ENCODE data around the gene BET1L. TPM values are rescaled to one million over a fixed set of nuclear protein-coding genes. Genes with fewer than 3 reads are reported as not detected.

BET1L gene
- total and polyA plus RNA-seq, 4 donors: 7.6 to 32.6 (median 23.4) TPM

DNA sequence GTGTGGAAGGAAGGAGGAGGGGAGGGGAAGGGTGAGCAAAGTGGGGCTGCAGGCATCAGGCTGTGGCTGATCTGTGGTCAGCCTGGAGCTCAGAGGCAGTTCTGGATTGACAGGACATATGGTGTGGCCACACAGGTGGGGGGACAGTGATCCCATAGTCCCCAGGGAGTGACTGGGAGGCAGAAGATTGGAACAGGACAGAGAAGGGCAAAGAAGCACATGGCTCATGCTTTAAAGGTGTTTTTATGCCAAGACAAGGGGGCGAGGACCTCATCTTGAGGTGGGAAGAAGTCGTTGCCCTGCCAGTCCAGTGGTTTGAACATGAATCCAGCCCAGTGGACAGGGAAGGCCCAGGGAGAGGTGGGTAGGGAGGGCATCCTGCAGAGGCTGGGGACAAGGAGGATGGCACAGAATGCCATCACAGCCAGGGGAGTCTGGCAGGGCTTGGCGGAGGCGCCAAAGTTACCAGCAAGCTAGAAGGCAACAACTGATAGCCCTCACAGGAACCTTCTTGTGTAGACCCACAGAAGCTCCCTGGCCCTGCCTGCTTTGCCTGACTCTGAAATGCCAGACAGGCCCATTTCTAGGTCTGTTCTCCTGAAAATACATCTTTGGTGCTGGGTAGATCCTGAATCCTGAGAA, 3.1 kb downstream of the BET1L start:
- no peak overlapping the region for H3K27ac ChIP-seq (ENCODE audit: low read depth in 1 of 2, low read length in 2 of 2)
- DNase-seq (ENCODE audit: low spot score): no peak
- 95% methylated on average over 4 of the region's 4 CpGs for WGBS
- no peaks in the 10 kb centered on the region for H3K27me3 ChIP-seq (ENCODE audit: control insufficient read depth in 4 of 4, insufficient read depth in 4 of 4, low read length in 3 of 4)
- no peak overlapping the region for H3K4me3 ChIP-seq (ENCODE audit: low read depth in 1 of 3, low read length in 3 of 3)
- peaks cover 3 to 24% (median 14%) of the 10 kb centered on the region in 4 donors for H3K4me1 ChIP-seq (ENCODE audit: control insufficient read depth in 4 of 4, insufficient read depth in 4 of 4, low read length in 3 of 4)
- no peak overlapping the region for H3K9ac ChIP-seq (ENCODE audit: low read depth in 1 of 2, low read length in 2 of 2)
- H3K36me3 ChIP-seq (ENCODE audit: control insufficient read depth in 4 of 4, insufficient read depth in 3 of 4, low read depth in 1 of 4, low read length in 3 of 4): peaks cover 5 to 28% (median 9%) of the 10 kb centered on the region in 4 donors
- H3K9me3 ChIP-seq (ENCODE audit: control insufficient read depth in 4 of 4, low read length in 3 of 4): no peaks in the 10 kb centered on the region
- TF ChIP-seq YY1 (IDR thresholded peaks at IDR 0.05) (no peak), NR2F2 (IDR thresholded peaks at IDR 0.05) (no peak), HNF4G (IDR thresholded peaks at IDR 0.05) (no peak), TAF1 (conservative IDR thresholded peaks at IDR 0.05) (no peak), JUND (IDR thresholded peaks at IDR 0.05) (no peak), RAD21 (IDR thresholded peaks at IDR 0.05) (no peak), SP1 (IDR thresholded peaks at IDR 0.05) (no peak), RXRA (IDR thresholded peaks at IDR 0.05) (no peak), EGR1 (IDR thresholded peaks at IDR 0.05; ENCODE audit: low read depth in 2 of 2) (no peak)
- TF ChIP-seq, protein P1, sequence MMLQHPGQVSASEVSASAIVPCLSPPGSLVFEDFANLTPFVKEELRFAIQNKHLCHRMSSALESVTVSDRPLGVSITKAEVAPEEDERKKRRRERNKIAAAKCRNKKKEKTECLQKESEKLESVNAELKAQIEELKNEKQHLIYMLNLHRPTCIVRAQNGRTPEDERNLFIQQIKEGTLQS (IDR thresholded peaks at IDR 0.05): no peak

DNA sequence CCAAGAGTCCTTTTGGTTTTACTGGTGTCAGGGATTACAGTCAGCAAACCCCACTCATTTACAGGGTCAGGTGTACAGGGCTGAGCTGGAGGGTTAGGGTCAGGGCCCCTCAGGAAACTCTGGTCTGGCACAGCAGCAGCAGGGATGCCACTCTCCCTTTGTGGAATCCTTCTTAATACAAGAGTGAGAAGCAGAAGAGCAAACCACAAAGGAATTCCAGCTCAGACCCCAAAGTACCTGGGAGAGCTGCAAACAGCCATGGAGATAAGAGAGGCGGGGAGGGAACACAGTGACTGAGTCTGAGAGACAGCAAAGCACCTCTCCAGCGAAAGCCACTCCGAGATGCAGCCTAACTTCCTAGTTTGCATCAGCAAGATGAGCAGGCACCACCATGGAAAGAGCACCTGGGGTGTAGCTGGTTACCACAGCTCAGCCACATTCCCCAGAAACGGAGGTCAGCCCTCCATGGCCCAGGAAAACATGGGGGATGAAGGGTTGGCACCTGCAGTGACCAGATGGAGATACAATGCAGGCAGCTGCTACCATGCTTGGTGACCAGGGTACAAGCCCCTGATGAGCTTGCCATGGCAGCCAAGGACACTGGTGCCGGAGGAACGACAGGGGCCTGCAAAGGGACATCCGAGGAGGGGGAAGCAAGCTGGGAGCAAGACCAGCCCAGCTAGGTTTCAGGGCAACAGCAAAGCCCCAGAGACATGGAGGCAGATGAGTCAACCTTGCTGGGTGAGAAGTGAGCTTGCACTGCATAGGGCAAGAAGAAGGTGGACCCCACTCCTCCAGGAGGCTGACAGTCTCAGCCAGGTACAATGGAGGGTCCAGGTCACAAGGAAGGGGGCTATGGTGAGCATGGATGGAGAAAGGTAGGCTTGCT, 3.9 kb downstream of the BET1L start:
- Histone ChIP-seq H3K4me3 (ENCODE audit: low read depth in 1 of 3, low read length in 3 of 3) (no peak overlapping the region), H3K27ac (ENCODE audit: low read depth in 1 of 2, low read length in 2 of 2) (no peak overlapping the region), H3K4me1 (ENCODE audit: control insufficient read depth in 4 of 4, insufficient read depth in 4 of 4, low read length in 3 of 4) (peaks cover 3 to 23% (median 13%) of the 10 kb centered on the region in 4 donors), H3K27me3 (ENCODE audit: control insufficient read depth in 4 of 4, insufficient read depth in 4 of 4, low read length in 3 of 4) (no peaks in the 10 kb centered on the region), H3K9me3 (ENCODE audit: control insufficient read depth in 4 of 4, low read length in 3 of 4) (no peaks in the 10 kb centered on the region), H3K9ac (ENCODE audit: low read depth in 1 of 2, low read length in 2 of 2) (no peak overlapping the region), H3K36me3 (ENCODE audit: control insufficient read depth in 4 of 4, insufficient read depth in 3 of 4, low read depth in 1 of 4, low read length in 3 of 4) (peaks cover 5 to 28% (median 9%) of the 10 kb centered on the region in 4 donors)
- DNase-seq (ENCODE audit: low spot score): no peak
- 94% methylated on average over 7 of the region's 7 CpGs for WGBS
- TF ChIP-seq, protein P2, sequence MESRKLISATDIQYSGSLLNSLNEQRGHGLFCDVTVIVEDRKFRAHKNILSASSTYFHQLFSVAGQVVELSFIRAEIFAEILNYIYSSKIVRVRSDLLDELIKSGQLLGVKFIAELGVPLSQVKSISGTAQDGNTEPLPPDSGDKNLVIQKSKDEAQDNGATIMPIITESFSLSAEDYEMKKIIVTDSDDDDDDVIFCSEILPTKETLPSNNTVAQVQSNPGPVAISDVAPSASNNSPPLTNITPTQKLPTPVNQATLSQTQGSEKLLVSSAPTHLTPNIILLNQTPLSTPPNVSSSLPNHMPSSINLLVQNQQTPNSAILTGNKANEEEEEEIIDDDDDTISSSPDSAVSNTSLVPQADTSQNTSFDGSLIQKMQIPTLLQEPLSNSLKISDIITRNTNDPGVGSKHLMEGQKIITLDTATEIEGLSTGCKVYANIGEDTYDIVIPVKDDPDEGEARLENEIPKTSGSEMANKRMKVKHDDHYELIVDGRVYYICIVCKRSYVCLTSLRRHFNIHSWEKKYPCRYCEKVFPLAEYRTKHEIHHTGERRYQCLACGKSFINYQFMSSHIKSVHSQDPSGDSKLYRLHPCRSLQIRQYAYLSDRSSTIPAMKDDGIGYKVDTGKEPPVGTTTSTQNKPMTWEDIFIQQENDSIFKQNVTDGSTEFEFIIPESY (IDR thresholded peaks at IDR 0.05): no peak
- TF ChIP-seq JUND (IDR thresholded peaks at IDR 0.05): no peak
- TF ChIP-seq RAD21 (IDR thresholded peaks at IDR 0.05): no peak
- TF ChIP-seq, protein P1 (IDR thresholded peaks at IDR 0.05): no peak
- TF ChIP-seq, protein P3, sequence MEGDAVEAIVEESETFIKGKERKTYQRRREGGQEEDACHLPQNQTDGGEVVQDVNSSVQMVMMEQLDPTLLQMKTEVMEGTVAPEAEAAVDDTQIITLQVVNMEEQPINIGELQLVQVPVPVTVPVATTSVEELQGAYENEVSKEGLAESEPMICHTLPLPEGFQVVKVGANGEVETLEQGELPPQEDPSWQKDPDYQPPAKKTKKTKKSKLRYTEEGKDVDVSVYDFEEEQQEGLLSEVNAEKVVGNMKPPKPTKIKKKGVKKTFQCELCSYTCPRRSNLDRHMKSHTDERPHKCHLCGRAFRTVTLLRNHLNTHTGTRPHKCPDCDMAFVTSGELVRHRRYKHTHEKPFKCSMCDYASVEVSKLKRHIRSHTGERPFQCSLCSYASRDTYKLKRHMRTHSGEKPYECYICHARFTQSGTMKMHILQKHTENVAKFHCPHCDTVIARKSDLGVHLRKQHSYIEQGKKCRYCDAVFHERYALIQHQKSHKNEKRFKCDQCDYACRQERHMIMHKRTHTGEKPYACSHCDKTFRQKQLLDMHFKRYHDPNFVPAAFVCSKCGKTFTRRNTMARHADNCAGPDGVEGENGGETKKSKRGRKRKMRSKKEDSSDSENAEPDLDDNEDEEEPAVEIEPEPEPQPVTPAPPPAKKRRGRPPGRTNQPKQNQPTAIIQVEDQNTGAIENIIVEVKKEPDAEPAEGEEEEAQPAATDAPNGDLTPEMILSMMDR (IDR thresholded peaks at IDR 0.05; ENCODE audit: low read depth, low read length, missing input control): no peak
- TF ChIP-seq FOXA2 (IDR thresholded peaks at IDR 0.05): no peak
- TF ChIP-seq EGR1 (IDR thresholded peaks at IDR 0.05; ENCODE audit: low read depth in 2 of 2): no peak
- no peak for TF ChIP-seq RXRA (IDR thresholded peaks at IDR 0.05)
- TF ChIP-seq NR2F2 (IDR thresholded peaks at IDR 0.05): no peak
- TF ChIP-seq GABPA (IDR thresholded peaks at IDR 0.05 in 1 of 2, conservative IDR thresholded peaks at IDR 0.05 in 1 of 2): no peak
- no peak for TF ChIP-seq SP1 (IDR thresholded peaks at IDR 0.05)
- no peak for TF ChIP-seq FOXA1 (IDR thresholded peaks at IDR 0.05)
